H7 (cell line): Measurements from ENCODE around the gene DZIP3. TPM values are rescaled to one million over a fixed set of nuclear protein-coding genes. Genes with fewer than 3 reads are reported as not detected.
"Not testable (repeated sequence)": the region's sequence is repeated elsewhere in the genome, so short reads cannot be mapped to it uniquely, and the experiment has no call there.

ENCODE experiments used
- DNase-seq: peaks from one replicate; pipeline ENCODE4 v3.0.0; 2012
- H3K27me3 ChIP-seq: 2 replicates; pipeline ENCODE4 v1.6.0; 2011; ENCODE audit warnings: mild to moderate bottlenecking, low read length; ENCODE audit not compliant: control insufficient read depth, insufficient read depth
- H3K36me3 ChIP-seq: replicated peaks from 2 replicates; pipeline ENCODE4 v1.5.1; 2011; ENCODE audit warnings: low read length; ENCODE audit not compliant: control insufficient read depth, insufficient read depth
- H3K4me3 ChIP-seq: 2 replicates; pipeline ENCODE4 v1.5.1; 2011; ENCODE audit warnings: low read depth, mild to moderate bottlenecking, control low read depth, low read length, moderate library complexity; ENCODE audit not compliant: insufficient read depth
- total RNA-seq: library from RNA; depleted of rRNA; stranded (reverse); fragments of >200 nt; shearing (Covaris generic); gene quantifications from 2 replicates; pipeline ENCODE4 v1.2.3, GENCODE V29; 2014

The DZIP3 gene
- total RNA-seq, 1 experiment from 2014 or later, result 14.5 TPM

- H3K4me3 ChIP-seq, result no peak overlapping the region
- peaks cover 12% of the 10 kb centered on the region for H3K36me3 ChIP-seq
- no peaks in the 10 kb centered on the region for H3K27me3 ChIP-seq
- no peak for DNase-seq
These were observed 11.5 kb upstream of the DZIP3 start for GRCh38 chr3:108578064-108578463.

DNA sequence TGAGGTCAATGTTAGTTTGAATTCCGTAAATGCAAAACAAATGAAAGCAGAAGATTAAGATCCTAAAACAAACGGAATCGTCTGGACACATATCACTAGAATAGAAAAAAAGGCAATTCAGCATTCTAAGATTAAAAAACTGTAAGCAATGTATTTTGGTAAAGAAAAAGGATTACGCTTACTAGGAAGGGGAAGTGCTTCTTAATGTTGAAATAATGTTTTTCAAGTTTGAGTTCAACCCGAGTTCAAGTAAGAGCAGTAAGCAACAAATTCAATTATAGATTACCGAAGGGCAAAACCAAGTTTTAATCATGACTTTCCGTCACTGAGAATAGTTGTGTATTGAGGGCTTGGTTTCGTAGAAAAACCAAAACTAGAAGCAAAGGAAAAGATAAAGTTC lies 921 bp upstream of the DZIP3 start:
- Histone ChIP-seq H3K36me3 (no peaks in the 10 kb centered on the region), H3K4me3 (peak overlapping the region; percentile 82), H3K27me3 (no peaks in the 10 kb centered on the region)
- DNase-seq, result no peak

GRCh38 chr3:108589998-108590323 lies 439 bp downstream of the DZIP3 start:
- H3K36me3 ChIP-seq, result no peaks in the 10 kb centered on the region
- H3K27me3 ChIP-seq, result no peaks in the 10 kb centered on the region
- peak overlapping the region; percentile 82 for H3K4me3 ChIP-seq
- DNase-seq, result no peak

DNA sequence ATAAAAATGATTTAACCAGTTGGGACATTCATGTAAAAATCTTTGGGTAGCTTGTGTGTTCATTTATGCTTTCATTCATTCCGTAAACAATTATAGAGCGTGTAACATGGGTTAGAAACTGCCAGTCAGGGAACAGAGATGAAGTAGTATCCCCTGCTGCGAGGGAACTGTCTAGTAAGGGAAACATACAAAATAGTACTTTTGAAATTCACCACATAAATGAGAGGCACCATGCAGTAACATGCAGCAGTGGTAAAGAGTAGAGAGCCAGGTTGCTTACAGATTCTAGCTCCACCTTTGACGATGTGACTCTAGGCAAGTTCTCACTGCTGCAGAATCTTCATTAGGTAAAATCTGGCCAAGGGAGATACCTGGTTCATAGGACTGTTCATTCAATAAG lies 938 bp downstream of the DZIP3 start:
- DNase-seq, result no peak
- no peaks in the 10 kb centered on the region for H3K27me3 ChIP-seq
- H3K4me3 ChIP-seq, result peak overlapping the region; percentile 82
- H3K36me3 ChIP-seq, result no peaks in the 10 kb centered on the region

DNA sequence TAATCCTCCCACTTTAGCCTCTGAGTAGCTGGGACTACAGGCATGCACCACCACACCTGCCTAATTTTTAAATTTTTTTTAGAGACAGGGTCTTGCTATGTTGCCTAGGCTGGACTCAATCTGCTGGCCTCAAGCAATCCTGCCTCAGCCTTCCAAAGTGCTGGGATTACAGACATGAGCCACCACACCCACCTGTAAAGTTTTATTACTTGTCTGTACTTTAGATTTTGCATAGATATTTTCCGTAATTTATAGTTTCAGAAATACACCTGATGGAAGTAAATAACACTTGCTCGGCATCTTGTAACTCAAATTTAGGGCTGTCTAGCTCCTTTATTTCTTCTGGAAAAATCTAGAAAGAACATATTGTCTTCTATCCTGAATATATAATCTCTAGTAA lies 5.8 kb downstream of the DZIP3 start:
- Histone ChIP-seq H3K27me3 (no peaks in the 10 kb centered on the region), H3K36me3 (no peaks in the 10 kb centered on the region), H3K4me3 (no peak overlapping the region)
- DNase-seq, result no peak

DNA sequence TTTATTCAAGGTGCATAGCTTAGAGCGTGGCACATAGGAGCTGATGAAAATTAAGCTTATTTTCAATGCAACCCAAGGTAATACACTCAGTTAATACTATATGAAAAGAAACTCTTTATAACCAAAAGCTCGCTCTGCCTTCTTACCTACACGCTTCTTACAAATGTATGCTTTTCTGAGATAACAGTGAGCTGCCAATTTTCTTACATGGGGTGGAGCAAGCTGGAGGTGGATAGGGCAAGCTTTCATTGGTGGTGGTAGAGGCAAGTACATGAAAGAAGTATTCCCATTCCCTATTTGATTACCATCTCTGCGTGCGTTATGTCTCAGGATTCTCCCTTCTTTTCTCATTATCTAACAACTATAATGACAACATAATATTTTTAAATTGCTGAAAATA lies 8.9 kb downstream of the DZIP3 start:
- Histone ChIP-seq H3K36me3 (no peaks in the 10 kb centered on the region), H3K4me3 (no peak overlapping the region), H3K27me3 (no peaks in the 10 kb centered on the region)
- DNase-seq, result no peak

DNA sequence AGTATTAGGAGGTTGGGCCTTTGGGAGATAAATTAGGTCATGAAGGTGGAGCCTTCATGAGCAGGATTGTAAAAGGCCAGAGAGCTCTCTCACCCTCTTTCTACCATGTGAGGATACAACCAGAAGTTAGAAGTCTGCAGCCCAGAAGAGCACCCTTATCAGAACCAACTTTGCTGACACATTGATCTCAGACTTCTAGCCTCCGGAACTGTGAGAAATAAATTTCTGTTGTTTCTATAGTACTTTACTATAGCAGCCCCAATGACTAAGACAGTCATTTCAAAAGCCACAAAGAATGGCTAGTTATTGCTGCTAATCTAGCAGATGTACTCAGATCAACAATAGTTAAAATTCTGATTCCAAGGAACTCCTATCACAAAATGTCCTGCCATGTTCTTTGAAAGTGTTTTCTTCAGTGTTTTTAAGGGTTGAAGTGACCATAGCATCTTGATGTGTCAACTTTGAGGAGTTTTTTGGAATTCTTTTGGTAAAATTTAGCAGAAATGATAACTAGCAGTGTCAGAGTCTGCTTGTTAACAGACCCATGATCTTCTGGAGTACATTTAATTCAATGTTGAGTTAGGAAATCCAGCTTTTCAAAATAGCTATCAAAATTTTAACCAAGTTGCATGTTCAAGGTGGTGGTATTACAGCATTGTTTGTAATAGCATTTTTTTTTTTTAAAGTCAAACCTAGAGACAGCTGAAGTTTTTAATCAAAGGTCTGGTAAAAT lies 10.3 kb downstream of the DZIP3 start:
- DNase-seq, result no peak
- H3K27me3 ChIP-seq, result no peaks in the 10 kb centered on the region
- no peak overlapping the region for H3K4me3 ChIP-seq
- H3K36me3 ChIP-seq, result no peaks in the 10 kb centered on the region

DNA sequence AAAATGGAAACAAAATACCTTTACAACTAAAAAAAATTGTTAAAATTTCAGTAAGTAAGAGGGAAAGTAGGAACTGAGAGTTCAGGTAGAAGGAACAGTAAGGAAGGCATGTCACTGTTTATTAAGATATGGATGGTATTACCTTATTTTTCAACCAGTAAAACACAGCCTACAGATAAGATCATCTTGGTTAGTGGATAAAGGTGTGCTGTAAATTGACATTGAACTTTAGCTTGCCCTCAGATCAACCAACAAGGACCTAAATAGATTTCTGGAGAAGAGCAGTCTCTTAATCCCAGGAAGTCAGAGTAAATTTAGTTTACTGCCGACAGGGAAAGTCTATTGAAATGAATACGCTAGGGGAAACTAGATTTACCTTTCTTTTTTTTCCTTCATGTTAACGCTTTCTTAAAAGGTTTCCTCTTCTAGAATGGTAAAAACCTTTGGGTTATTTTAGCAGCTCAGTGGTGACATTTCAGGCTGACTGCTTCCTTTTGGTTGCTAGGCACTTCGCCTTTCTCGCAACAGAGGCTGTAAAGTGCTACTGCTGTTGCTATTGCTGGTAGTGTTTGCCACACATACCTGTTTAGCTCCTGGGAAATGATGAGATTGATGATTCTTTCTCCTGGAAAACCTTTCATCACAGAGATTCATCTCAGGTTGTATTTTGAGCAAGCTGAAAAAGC lies 12.9 kb downstream of the DZIP3 start:
- H3K4me3 ChIP-seq, result no peak overlapping the region
- no peaks in the 10 kb centered on the region for H3K27me3 ChIP-seq
- DNase-seq, result no peak
- H3K36me3 ChIP-seq, result no peaks in the 10 kb centered on the region

DNA sequence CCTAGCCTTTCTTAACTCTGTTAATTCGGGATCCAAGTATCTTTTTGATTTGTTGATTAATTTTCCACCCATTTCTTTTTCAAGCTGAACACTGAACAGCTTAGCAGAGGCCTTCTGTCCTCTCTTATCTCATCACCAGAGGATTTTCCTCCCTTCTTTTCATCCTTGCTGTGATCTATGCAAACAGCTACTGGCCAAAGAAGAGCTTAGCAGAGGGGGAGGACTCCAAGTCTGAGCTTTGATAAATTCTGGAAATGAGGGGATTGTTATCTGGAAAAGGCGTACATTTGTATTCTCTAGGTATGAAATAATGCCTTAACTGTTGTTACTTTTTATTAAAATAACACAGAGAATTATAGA lies 13.4 kb downstream of the DZIP3 start:
- DNase-seq, result no peak
- no peaks in the 10 kb centered on the region for H3K36me3 ChIP-seq
- no peaks in the 10 kb centered on the region for H3K27me3 ChIP-seq
- H3K4me3 ChIP-seq, result no peak overlapping the region

- Histone ChIP-seq H3K4me3 (no peak overlapping the region), H3K36me3 (no peaks in the 10 kb centered on the region), H3K27me3 (no peaks in the 10 kb centered on the region)
- DNase-seq, result no peak
These were observed 14.2 kb downstream of the DZIP3 start for GRCh38 chr3:108603691-108604090.

DNA sequence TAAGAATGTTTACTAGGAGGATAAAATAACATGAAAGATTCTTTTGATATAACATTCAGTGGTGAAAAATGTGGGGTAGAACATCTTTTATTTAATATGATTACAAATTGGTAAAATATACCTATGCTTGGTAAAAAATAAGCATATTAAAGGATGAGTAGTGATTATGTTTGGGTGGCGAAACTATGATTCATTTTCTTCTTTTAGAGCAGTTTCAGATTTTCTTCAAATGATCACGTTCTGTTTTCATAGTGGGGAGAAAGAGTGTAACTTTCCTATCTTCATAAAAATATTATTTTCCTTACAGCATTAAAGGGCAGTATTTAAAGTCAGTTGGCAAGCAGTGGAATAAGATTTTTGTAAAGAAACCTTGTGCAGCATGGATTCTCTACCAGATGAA lies 15.5 kb downstream of the DZIP3 start:
- DNase-seq, result no peak
- Histone ChIP-seq H3K27me3 (no peaks in the 10 kb centered on the region), H3K36me3 (no peaks in the 10 kb centered on the region)

DNA sequence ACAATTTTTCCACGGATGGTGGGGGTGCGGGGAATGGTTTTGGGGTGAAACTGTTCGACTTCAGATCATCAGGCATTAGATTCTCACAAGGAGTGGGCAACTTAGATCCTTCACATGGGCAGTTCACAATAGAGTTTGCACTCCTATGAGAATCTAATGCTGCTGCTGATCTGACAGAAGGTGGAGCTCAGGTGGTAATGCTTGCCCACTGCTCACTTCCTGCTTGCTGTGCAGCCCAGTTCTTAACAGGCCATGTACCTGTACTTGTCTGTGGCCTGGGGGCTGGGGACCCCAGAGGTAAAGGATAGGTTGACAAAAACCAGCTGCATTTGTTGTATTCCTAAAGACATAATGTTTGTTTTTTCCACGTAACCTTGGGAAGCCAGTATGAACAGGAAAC lies 16.0 kb downstream of the DZIP3 start:
- Histone ChIP-seq H3K4me3 (no peak overlapping the region), H3K27me3 (no peaks in the 10 kb centered on the region), H3K36me3 (no peaks in the 10 kb centered on the region)
- no peak for DNase-seq

More for the DNA sequence above, 15.5 kb downstream of the DZIP3 start:
- no peak overlapping the region for H3K4me3 ChIP-seq

DNA sequence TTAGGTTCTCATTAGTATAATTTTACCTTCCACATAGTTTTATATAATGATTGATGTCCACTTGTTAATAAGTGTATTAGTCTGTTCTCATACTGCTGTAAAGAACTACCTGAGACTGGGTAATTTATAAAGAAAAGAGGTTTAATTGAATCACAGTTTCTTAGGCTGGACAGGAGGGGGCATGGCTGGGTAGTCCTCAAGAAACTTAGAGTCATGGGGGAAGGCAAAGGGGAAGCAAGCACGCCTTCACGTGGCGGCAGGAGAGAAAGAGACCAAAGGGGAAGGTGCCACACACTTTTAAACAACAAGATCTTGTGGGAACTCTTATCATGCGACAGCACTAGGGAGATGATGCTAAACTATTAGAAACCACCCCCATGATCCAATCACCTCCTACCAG lies 19.2 kb downstream of the DZIP3 start:
- no peaks in the 10 kb centered on the region for H3K27me3 ChIP-seq
- peak; percentile 2 for DNase-seq
- H3K4me3 ChIP-seq, result no peak overlapping the region
- H3K36me3 ChIP-seq, result no peaks in the 10 kb centered on the region; the same call in none of the 2 replicates

- no peak for DNase-seq
- Histone ChIP-seq H3K4me3 (no peak overlapping the region), H3K36me3 (no peaks in the 10 kb centered on the region; the same call in none of the 2 replicates), H3K27me3 (no peaks in the 10 kb centered on the region)
These were observed 21.1 kb downstream of the DZIP3 start for GRCh38 chr3:108610651-108611050.

GRCh38 chr3:108616090-108616489 lies 26.6 kb downstream of the DZIP3 start:
- DNase-seq, H3K36me3 ChIP-seq, H3K27me3 ChIP-seq, H3K4me3 ChIP-seq: not testable (repeated sequence)
